C4-2B (cell line): Measurements from ENCODE around the gene ARFGAP1.

Experiments used
- H3K27ac ChIP-seq: fragments of 450-650 bp; 2 replicates; pipeline ENCODE4 v1.5.1; 2017
- ZFX ChIP-seq: fragments of 450-650 bp; IDR thresholded peaks from 2 replicates; pipeline ENCODE4 v1.6.1; 2017
- TF ChIP-seq, protein P1 (sequence below): fragments of 450-650 bp; conservative IDR thresholded peaks from 2 replicates; pipeline ENCODE4 v1.5.1; 2017; ENCODE audit warnings: mild to moderate bottlenecking

ARFGAP1 gene

DNA sequence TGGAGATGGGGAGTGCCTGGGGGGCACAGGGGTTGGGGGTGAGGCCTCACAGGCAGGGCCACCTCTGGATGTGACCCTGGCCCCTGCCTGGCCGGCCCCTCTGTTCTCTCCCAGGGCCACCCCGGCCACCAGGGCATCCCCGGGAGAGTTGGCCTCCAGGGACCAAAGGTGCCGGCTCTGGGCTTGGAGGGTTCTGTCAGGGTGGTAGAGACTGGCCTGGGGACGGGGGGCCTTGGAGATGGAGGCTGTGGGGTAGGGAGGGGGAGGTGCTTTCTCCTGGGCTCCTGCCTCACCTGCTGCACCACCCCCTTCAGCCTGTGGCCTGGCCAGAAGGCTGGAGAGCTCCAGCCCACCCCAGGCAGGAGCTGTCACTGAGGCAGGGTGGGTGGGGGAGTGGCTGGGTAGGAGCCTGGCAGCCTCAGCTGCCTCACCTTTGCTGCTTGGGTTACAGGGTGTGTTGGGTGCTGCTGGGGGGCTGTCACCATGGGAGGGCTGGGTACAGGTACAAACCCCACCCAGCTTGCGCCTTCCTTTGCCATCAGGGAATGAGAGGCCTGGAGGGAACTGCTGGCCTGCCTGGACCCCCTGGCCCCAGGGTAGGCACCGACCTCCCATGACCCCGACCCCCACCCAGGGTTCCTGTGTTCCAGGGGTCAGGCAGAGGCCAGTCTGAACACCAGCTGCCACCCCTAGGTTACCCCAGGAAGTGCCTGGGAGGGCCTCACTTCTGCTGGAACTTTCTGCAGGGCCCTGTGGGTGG is 53.1 kb downstream of the ARFGAP1 start:
- H3K27ac ChIP-seq = no peak overlapping the region
- TF ChIP-seq, protein P1, sequence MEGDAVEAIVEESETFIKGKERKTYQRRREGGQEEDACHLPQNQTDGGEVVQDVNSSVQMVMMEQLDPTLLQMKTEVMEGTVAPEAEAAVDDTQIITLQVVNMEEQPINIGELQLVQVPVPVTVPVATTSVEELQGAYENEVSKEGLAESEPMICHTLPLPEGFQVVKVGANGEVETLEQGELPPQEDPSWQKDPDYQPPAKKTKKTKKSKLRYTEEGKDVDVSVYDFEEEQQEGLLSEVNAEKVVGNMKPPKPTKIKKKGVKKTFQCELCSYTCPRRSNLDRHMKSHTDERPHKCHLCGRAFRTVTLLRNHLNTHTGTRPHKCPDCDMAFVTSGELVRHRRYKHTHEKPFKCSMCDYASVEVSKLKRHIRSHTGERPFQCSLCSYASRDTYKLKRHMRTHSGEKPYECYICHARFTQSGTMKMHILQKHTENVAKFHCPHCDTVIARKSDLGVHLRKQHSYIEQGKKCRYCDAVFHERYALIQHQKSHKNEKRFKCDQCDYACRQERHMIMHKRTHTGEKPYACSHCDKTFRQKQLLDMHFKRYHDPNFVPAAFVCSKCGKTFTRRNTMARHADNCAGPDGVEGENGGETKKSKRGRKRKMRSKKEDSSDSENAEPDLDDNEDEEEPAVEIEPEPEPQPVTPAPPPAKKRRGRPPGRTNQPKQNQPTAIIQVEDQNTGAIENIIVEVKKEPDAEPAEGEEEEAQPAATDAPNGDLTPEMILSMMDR = no peak
- TF ChIP-seq ZFX = no peak

DNA sequence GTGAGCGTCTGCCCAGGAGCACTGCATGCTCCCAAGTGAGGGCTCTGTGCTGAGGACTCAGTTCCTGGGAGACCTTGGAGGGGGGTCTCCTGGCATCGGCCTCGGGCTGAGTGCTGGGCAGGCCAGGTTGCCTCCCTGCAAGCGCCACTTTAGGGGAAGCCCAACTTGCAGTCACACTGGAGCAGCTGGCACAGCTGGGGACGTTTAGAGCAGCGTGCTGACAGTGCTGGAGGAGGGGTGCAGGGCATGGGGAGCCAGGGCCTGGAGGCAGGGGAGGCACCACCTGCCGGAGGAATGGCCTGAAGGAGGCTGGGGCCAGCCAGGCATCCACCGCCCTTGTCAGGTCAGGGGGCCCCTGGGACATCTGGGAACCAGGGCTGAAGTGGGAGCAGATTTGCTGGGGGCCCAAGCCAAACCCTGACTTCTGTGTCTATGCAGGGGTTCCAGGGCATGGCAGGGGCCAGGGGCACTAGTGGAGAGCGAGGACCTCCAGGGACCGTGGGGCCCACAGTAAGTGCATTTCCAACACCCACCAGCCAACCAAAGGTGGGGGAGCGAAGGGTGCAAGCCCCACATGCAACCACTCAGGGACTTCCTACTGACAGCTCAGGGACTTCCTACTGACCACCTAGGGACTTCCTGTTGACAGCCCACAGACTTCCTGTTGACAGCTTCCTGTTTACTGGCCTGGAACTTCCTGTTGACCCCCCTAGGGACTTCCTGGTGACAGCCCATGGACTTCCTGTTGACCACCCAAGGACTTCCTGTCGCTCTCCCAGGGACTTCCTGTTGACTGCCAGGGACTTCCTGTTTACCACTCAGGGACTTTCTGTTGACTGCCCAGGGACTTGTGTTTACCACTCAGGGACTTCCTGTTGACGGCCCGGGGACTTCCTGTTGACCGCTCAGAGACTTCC is 54.0 kb downstream of the ARFGAP1 start:
- no peak overlapping the region for H3K27ac ChIP-seq

DNA sequence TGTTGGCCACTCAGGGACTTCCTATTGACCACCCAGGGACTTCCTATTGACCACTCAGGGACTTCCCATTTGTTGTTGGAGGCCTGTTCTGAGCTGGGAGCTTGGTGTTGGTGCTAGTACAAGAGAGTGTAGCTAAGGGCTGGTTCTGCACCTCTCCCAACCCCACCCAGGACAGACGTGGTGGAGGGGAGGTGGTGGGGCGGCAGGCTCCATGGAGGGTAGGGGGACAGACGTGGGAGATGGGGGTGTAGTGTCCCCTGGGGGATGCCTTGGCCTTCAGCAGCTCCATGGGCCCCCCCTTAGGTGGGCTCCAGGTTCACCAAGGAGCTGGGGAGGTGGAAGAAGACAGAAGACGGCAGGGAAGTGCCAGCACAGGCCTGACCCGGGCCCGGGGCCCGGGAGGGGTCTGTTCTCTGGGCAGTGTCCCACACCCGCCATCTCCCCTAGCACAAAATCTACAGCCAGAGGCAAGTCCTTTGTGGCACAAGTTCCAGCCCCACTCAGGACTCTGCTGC is 54.7 kb downstream of the ARFGAP1 start:
- TF ChIP-seq, protein P1 = no peak
- TF ChIP-seq ZFX = no peak
- no peak overlapping the region for H3K27ac ChIP-seq

More for the DNA sequence above, 54.0 kb downstream of the ARFGAP1 start:
- TF ChIP-seq, protein P1 = no peak
- TF ChIP-seq ZFX = no peak

DNA sequence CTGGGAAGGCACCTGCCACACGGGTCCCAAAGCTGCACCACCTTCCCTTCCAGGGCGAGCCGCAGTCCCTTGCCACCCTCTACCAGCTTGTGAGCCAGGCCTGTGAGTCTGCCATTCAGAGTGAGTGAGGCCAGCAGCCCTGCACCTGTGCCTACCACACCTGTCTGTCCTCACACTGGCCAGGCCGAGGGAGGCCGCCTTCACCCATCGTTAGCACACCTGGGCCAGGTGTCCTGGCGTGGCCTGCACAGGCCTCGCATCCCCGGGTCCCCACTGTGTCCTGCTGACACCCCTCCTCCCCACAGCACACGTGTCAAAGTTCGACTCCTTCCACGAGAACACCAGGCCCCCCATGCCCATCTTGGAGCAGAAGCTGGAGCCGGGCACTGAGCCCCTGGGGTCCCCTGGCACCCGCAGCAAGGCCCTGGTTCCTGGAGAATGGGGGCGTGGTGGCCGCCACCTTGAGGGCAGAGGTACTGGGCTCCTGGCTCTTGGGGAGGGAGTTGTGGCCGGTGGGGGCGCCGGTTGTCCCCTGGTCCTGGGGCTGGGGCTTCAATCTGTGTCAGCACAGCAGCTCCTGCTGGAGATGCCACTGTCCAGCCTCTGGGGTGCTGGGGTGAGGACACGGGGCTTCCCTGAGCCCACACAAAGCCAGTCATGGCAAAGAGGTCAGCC is 55.5 kb downstream of the ARFGAP1 start:
- TF ChIP-seq, protein P1 = no peak
- TF ChIP-seq ZFX = no peak
- H3K27ac ChIP-seq = no peak overlapping the region

DNA sequence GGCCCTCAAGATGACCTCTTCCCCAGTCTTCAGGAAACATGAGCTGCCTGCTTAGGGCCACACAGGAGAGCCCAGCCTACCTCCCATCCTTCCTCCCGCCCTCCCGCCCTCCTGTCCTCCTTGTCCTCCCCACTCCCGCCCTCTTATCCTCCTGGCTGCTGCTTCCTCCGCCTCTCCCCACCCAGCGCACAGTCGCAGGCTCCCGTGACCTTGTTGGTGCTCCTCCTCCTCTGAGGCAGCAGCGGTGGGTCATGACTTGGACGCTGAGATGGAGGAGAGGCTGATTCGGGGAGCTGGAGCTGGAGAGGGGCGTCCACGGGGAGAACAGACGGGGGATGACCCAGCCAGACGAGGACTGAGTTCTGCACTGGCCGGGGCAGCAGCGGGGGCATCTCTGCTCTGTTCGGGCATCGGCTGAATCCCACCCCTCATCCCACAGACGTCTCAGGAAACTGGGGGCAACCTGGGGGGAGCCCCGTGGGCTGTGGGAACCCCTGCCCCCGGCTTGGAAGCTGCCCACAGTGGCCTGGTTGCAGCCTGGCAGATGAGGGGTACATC is 56.2 kb downstream of the ARFGAP1 start:
- TF ChIP-seq, protein P1 = no peak
- no peak for TF ChIP-seq ZFX

DNA sequence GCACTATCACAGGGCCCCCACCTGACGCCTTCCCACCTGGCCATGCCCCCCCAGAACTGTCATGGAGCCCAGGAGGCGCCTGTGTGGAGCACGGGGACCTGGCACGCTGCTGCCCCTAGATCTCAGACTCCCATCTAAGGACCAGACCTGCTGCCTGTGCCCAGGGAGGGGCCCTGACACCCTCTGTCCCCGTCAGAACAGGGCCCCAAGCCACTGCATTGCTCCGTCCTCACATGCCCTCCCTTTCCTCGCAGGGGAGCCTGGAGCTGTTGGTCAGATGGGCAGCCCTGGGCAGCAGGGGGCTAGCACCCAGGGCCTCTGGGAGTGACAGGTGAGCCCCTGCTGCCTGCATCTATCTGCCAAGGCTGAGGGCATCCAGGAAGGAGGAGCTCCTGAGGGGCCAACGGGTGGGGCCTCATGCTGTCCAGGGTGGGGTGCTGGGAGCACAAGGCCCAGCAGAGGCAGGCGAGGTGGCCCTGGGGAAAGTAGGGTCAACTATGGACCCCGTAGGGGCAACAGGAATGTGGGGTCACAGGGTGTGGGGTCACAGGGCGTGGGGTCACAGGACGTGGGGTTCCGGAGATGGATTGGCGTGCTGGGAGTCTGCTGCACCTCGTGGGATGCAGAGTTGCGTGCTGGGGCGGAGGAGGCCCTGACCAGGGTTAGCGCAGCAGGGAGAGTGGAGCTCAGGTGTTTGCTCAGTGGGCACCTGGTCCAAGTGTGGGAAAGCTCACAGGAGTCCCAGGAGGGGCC is 56.9 kb downstream of the ARFGAP1 start:
- H3K27ac ChIP-seq = no peak overlapping the region
- TF ChIP-seq, protein P1 = no peak
- no peak for TF ChIP-seq ZFX

More for the DNA sequence above, 56.2 kb downstream of the ARFGAP1 start:
- H3K27ac ChIP-seq = no peak overlapping the region
